Parathyroid adenoma (tissue), 2 donors: ENCODE measurements around the gene TMF1.

ENCODE experiments used
- H2AFZ ChIP-seq: fragments of 300-600 bp; sonication (generic); one replicate; pipeline ENCODE4 v1.7.0; 2017; ENCODE audit warnings: antibody characterized with exemption, mild to moderate bottlenecking
- H3K27ac ChIP-seq: fragments of 300-600 bp; sonication (generic); one replicate; pipeline ENCODE4 v1.7.0; 2017
- H3K27me3 ChIP-seq: fragments of 300-600 bp; sonication (generic); one replicate; pipeline ENCODE4 v1.7.0; 2017; ENCODE audit warnings: low read length; ENCODE audit not compliant: control insufficient read depth, insufficient read depth
- H3K36me3 ChIP-seq: fragments of 300-600 bp; sonication (generic); one replicate; pipeline ENCODE4 v1.7.0; 2017; ENCODE audit warnings: low read length; ENCODE audit not compliant: control insufficient read depth, insufficient read depth
- H3K4me1 ChIP-seq: fragments of 300-600 bp; sonication (generic); one replicate; pipeline ENCODE4 v1.7.0; 2017; ENCODE audit warnings: control low read depth
- H3K4me2 ChIP-seq: fragments of 300-600 bp; sonication (generic); one replicate; pipeline ENCODE4 v1.7.0; 2017; ENCODE audit warnings: low read length
- H3K4me3 ChIP-seq: fragments of 300-600 bp; sonication (generic); one replicate; pipeline ENCODE4 v1.7.0; 2017; ENCODE audit warnings: low read depth, low read length
- H3K79me2 ChIP-seq: fragments of 300-600 bp; sonication (generic); one replicate; pipeline ENCODE4 v1.7.0; 2017; ENCODE audit warnings: control low read depth
- H3K9ac ChIP-seq: fragments of 300-600 bp; sonication (generic); one replicate; pipeline ENCODE4 v1.7.0; 2017; ENCODE audit warnings: mild to moderate bottlenecking
- H3K9me3 ChIP-seq: fragments of 300-600 bp; sonication (generic); one replicate; pipeline ENCODE4 v1.7.0; 2017; ENCODE audit warnings: low read length; ENCODE audit not compliant: control insufficient read depth
- TF ChIP-seq, protein P1 (sequence below): fragments of 300-600 bp; sonication (generic); IDR thresholded peaks from one replicate; pipeline ENCODE4 v1.7.0; 2017; ENCODE audit warnings: antibody characterized with exemption, mild to moderate bottlenecking
- donor health status: primary hyperparathyroidism.

The TMF1 gene

DNA sequence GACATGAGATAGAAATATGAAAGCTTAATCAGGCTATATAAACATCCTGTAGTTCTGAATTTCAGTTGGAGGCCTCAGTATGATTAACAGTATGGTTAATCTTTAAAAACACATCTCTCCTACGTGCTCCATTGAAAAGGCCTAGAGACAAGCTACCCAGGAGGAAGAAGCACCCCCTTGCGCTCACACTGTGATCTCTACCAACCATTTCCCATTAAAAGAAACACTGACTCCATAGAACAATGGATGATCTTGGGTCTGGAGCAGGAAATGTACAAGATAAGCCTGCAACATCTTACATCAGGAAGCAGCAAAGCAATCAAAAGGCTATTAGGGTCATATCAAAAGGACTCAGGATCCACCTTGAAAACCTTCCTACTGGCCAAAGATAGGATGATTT lies 35.2 kb downstream of the TMF1 start:
- H3K9me3 ChIP-seq = no peaks in the 10 kb centered on the region
- peaks cover 7% of the 10 kb centered on the region for H3K4me1 ChIP-seq
- no peak overlapping the region for H3K4me3 ChIP-seq
- H2AFZ ChIP-seq = no peak overlapping the region
- no peaks in the 10 kb centered on the region for H3K36me3 ChIP-seq
- H3K9ac ChIP-seq = no peak overlapping the region
- H3K27ac ChIP-seq = no peak overlapping the region
- no peak overlapping the region for H3K4me2 ChIP-seq
- no peaks in the 10 kb centered on the region for H3K27me3 ChIP-seq
- no peaks in the 10 kb centered on the region for H3K79me2 ChIP-seq
- TF ChIP-seq, protein P1, sequence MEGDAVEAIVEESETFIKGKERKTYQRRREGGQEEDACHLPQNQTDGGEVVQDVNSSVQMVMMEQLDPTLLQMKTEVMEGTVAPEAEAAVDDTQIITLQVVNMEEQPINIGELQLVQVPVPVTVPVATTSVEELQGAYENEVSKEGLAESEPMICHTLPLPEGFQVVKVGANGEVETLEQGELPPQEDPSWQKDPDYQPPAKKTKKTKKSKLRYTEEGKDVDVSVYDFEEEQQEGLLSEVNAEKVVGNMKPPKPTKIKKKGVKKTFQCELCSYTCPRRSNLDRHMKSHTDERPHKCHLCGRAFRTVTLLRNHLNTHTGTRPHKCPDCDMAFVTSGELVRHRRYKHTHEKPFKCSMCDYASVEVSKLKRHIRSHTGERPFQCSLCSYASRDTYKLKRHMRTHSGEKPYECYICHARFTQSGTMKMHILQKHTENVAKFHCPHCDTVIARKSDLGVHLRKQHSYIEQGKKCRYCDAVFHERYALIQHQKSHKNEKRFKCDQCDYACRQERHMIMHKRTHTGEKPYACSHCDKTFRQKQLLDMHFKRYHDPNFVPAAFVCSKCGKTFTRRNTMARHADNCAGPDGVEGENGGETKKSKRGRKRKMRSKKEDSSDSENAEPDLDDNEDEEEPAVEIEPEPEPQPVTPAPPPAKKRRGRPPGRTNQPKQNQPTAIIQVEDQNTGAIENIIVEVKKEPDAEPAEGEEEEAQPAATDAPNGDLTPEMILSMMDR = no peak

DNA sequence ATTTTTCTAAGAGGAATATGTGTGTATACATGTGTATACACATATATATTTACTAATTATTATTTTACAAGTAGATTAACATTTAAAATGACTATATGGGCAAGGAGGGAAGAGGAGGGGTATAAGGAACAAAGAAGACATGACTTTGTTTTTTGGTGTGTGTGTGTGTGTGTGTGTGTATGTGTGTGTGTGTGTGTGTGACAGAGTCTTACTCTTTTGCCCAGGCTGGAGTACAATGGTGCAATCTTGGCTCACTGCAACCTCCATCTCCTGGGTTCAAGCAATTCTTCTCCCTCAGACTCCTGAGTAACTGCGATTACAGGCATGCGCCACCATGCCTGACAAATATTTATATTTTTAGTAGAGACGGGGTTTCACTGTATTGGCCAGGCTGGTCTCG lies 36.0 kb downstream of the TMF1 start:
- no peaks in the 10 kb centered on the region for H3K36me3 ChIP-seq
- TF ChIP-seq, protein P1 = no peak
- no peak overlapping the region for H2AFZ ChIP-seq
- no peaks in the 10 kb centered on the region for H3K27me3 ChIP-seq
- no peak overlapping the region for H3K27ac ChIP-seq
- H3K4me2 ChIP-seq = no peak overlapping the region
- H3K9me3 ChIP-seq = no peaks in the 10 kb centered on the region
- H3K4me1 ChIP-seq = peaks cover 7% of the 10 kb centered on the region
- no peaks in the 10 kb centered on the region for H3K79me2 ChIP-seq
- no peak overlapping the region for H3K4me3 ChIP-seq
- no peak overlapping the region for H3K9ac ChIP-seq

- peak overlapping the region; percentile 90 for H2AFZ ChIP-seq
- H3K9ac ChIP-seq = no peak overlapping the region
- TF ChIP-seq, protein P1 = no peak
- no peaks in the 10 kb centered on the region for H3K27me3 ChIP-seq
- peak overlapping the region; percentile 71 for H3K4me3 ChIP-seq
- H3K9me3 ChIP-seq = no peaks in the 10 kb centered on the region
- no peaks in the 10 kb centered on the region for H3K79me2 ChIP-seq
- peak overlapping the region; percentile 87 for H3K27ac ChIP-seq
- peaks cover 7% of the 10 kb centered on the region for H3K4me1 ChIP-seq
- H3K36me3 ChIP-seq = no peaks in the 10 kb centered on the region
- H3K4me2 ChIP-seq = peak overlapping the region; percentile 86
Observed at GRCh38 chr3:69014022-69014580, 38.0 kb downstream of the TMF1 start.

DNA sequence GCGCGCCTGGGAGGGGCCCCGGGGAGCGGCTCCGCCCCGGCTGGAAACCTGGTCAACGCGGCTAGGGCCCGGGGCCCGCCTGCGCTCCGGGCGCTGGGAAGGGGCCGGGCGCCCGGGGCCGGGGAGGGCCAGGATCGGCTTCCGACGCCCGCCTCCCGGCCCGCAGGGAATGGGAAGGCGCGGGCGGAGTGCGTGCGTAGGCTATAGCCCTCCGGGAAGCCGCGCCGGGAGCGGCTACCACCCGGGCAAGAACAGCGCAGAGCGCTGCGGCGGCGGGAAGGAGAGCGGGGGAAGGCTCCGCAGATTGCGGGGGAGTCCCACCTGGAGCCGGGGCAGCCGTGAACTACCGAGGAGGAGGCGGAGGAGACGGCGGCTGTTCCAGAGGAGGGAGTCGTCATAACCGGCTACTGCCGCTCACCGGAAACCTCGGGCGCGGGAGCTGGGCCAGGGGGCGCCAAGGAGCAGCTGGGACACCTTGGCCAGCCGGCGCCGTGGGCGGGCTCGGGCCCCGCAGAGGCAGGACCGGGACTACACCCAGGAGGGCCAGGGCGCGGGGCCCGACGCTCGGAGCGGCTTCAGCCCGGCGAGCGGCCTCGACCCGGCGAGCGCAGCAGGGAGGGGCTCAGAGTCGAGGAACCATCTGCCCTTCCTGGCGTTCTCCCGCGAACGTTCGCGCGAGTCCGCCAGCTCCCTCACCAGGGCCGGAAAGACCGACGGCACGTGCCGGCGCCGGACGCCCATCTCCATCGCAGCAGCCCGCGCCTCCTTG lies 38.7 kb downstream of the TMF1 start, which contains the start of gene EOGT:
TSS of gene EOGT (minus strand) at position 432 of the 769 bp plus-strand sequence. CDS start 3,838 bp downstream, outside the sequence.
- TF ChIP-seq, protein P1 = peak; percentile 81
- H3K27me3 ChIP-seq = no peaks in the 10 kb centered on the region
- H3K27ac ChIP-seq = peak within 1 kb of the TSS; percentile 87
- no peaks in the 10 kb centered on the region for H3K79me2 ChIP-seq
- peak within 1 kb of the TSS; percentile 86 for H3K4me2 ChIP-seq
- H3K4me1 ChIP-seq = peaks cover 7% of the 10 kb centered on the region
- peak within 1 kb of the TSS; percentile 90 for H2AFZ ChIP-seq
- no peaks in the 10 kb centered on the region for H3K9me3 ChIP-seq
- H3K36me3 ChIP-seq = no peaks in the 10 kb centered on the region
- H3K4me3 ChIP-seq = peak within 1 kb of the TSS; percentile 71
- H3K9ac ChIP-seq = peak within 1 kb of the TSS; percentile 28
